ENCODE results near the gene ATOH7.

DNA sequence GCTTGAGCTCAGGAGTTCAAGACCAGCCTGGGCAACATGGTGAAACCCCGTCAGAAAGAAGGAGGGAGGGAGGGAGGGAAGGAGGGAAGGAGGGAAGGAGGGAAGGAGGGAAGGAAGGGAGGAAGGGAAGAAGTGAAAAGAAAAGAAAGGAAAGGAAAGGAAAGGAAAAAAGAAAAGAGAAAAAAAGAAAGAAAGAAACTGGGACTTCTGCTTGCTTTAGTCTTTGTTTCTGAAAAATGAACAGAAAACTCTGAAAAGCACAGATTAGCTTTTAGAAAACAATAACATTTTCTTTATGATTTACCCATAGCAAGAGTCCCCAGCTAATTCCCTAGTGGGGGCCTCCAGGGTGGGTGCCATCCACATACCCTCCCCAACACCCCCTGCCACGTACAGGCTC is 46.8 kb downstream of the ATOH7 start:
- TF ChIP-seq, protein P1, sequence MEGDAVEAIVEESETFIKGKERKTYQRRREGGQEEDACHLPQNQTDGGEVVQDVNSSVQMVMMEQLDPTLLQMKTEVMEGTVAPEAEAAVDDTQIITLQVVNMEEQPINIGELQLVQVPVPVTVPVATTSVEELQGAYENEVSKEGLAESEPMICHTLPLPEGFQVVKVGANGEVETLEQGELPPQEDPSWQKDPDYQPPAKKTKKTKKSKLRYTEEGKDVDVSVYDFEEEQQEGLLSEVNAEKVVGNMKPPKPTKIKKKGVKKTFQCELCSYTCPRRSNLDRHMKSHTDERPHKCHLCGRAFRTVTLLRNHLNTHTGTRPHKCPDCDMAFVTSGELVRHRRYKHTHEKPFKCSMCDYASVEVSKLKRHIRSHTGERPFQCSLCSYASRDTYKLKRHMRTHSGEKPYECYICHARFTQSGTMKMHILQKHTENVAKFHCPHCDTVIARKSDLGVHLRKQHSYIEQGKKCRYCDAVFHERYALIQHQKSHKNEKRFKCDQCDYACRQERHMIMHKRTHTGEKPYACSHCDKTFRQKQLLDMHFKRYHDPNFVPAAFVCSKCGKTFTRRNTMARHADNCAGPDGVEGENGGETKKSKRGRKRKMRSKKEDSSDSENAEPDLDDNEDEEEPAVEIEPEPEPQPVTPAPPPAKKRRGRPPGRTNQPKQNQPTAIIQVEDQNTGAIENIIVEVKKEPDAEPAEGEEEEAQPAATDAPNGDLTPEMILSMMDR (IDR thresholded peaks at IDR 0.05; ENCODE audit: low read length), result no peak
- no peak for TF ChIP-seq EZH2 (optimal IDR thresholded peaks at IDR 0.05; ENCODE audit: low read depth, low read length)
- no peak for TF ChIP-seq EZH2phosphoT487 (IDR thresholded peaks at IDR 0.05; ENCODE audit: low read length)

Data from MM.1S (cell line).